Esophagus squamous epithelium (tissue), 4 donors: ENCODE measurements around the gene ITPR3.

ENCODE experiments used
- POLR2A ChIP-seq, 4 donors: fragments of 450-650 bp; IDR thresholded peaks; one replicate each; pipeline ENCODE4 v1.6.1; 2017; ENCODE audit warnings: antibody characterized with exemption in 4 of 4, mild to moderate bottlenecking in 4 of 4, moderate library complexity in 3 of 4
- TF ChIP-seq, protein P1 (sequence below), 6 experiments: fragments of 450-650 bp in 4 of 6; fragments of 200-600 bp in 2 of 6; sonication (generic) in 2 of 6; IDR thresholded peaks; one replicate each; pipeline ENCODE4 v1.5.1; 2016 to 2019; ENCODE audit warnings: antibody characterized with exemption in 6 of 6, mild to moderate bottlenecking in 4 of 6, moderate library complexity in 4 of 6

DNA sequence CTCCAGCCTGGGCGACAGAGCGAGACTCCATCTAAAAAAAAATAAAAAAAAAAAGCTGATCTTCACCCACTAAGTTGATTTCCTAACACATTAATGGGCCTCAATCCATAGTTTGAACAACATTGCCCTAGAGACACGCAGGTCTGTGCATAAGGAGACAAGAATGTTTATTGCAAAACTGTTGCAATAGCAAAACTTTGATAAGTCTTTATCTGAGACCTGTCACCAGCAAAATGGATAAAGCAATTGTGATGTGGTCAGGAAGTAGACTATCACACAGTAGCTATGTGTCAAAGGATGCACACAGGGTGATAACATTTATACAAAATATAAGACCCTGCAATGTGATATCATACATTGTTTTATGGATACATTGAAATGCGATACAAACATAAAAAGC lies 4.2 kb upstream of the ITPR3 start:
- TF ChIP-seq POLR2A (IDR thresholded peaks at IDR 0.05): no peak
- TF ChIP-seq, protein P1, sequence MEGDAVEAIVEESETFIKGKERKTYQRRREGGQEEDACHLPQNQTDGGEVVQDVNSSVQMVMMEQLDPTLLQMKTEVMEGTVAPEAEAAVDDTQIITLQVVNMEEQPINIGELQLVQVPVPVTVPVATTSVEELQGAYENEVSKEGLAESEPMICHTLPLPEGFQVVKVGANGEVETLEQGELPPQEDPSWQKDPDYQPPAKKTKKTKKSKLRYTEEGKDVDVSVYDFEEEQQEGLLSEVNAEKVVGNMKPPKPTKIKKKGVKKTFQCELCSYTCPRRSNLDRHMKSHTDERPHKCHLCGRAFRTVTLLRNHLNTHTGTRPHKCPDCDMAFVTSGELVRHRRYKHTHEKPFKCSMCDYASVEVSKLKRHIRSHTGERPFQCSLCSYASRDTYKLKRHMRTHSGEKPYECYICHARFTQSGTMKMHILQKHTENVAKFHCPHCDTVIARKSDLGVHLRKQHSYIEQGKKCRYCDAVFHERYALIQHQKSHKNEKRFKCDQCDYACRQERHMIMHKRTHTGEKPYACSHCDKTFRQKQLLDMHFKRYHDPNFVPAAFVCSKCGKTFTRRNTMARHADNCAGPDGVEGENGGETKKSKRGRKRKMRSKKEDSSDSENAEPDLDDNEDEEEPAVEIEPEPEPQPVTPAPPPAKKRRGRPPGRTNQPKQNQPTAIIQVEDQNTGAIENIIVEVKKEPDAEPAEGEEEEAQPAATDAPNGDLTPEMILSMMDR (IDR thresholded peaks at IDR 0.05): no peak
